GM10248 (cell line): ENCODE data around the gene HOXD10.

Experiments
- CTCF ChIA-PET: fragments of 300-600 bp; sonication (Branson Sonifier 250); formaldehyde crosslinking; extraction: SDS; loops from one replicate; lab custom pipeline; 2021; ENCODE audit warnings: antibody characterized with exemption; lab: Yijun Ruan, JAX
- POLR2A ChIA-PET: fragments of 350-650 bp; sonication (Branson Sonifier 250); formaldehyde crosslinking; extraction: SDS; loops from one replicate; lab custom pipeline; 2020; ENCODE audit warnings: antibody characterized with exemption; lab: Yijun Ruan, JAX
- DNase-seq: peaks from one replicate; pipeline ENCODE4 v3.0.0; 2012; ENCODE audit errors: extremely low spot score
- TF ChIP-seq, protein P1 (sequence below): IDR thresholded peaks from 2 replicates; pipeline ENCODE4 v1.5.1; 2012; ENCODE audit warnings: mild to moderate bottlenecking, low read depth; ENCODE audit errors: extremely low read depth, missing control alignments, control extremely low read depth

HOXD10 gene

GRCh38 chr2:176115883-176116813, at the start of gene HOXD10:
Gene HOXD10, plus strand, starts transcription at chr2:176116778. Its CDS starts 56 bp downstream, at chr2:176116834.
- DNase-seq = no peak
- ChIA-PET POLR2A (no interaction called here), CTCF (no interaction called here)
- TF ChIP-seq, protein P1, sequence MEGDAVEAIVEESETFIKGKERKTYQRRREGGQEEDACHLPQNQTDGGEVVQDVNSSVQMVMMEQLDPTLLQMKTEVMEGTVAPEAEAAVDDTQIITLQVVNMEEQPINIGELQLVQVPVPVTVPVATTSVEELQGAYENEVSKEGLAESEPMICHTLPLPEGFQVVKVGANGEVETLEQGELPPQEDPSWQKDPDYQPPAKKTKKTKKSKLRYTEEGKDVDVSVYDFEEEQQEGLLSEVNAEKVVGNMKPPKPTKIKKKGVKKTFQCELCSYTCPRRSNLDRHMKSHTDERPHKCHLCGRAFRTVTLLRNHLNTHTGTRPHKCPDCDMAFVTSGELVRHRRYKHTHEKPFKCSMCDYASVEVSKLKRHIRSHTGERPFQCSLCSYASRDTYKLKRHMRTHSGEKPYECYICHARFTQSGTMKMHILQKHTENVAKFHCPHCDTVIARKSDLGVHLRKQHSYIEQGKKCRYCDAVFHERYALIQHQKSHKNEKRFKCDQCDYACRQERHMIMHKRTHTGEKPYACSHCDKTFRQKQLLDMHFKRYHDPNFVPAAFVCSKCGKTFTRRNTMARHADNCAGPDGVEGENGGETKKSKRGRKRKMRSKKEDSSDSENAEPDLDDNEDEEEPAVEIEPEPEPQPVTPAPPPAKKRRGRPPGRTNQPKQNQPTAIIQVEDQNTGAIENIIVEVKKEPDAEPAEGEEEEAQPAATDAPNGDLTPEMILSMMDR = no peak

- TF ChIP-seq, protein P1 = no peak
- ChIA-PET CTCF (interaction anchor here (1.6 kb wide), 1 partner anchor 59 kb away, joined by 4 read pairs; no protein-coding TSS in a partner anchor), POLR2A (no interaction called here)
- peak; percentile 5 for DNase-seq
Observed at GRCh38 chr2:176067589-176068418, 48.8 kb upstream of the HOXD10 start.

GRCh38 chr2:176068419-176068832, 48.2 kb upstream of the HOXD10 start:
- DNase-seq = peak; percentile 6
- TF ChIP-seq, protein P1 = no peak
- POLR2A ChIA-PET = no interaction called here
- CTCF ChIA-PET = interaction anchor here (1.6 kb wide), 1 partner anchor 58 kb away, joined by 4 read pairs; no protein-coding TSS in a partner anchor

DNA sequence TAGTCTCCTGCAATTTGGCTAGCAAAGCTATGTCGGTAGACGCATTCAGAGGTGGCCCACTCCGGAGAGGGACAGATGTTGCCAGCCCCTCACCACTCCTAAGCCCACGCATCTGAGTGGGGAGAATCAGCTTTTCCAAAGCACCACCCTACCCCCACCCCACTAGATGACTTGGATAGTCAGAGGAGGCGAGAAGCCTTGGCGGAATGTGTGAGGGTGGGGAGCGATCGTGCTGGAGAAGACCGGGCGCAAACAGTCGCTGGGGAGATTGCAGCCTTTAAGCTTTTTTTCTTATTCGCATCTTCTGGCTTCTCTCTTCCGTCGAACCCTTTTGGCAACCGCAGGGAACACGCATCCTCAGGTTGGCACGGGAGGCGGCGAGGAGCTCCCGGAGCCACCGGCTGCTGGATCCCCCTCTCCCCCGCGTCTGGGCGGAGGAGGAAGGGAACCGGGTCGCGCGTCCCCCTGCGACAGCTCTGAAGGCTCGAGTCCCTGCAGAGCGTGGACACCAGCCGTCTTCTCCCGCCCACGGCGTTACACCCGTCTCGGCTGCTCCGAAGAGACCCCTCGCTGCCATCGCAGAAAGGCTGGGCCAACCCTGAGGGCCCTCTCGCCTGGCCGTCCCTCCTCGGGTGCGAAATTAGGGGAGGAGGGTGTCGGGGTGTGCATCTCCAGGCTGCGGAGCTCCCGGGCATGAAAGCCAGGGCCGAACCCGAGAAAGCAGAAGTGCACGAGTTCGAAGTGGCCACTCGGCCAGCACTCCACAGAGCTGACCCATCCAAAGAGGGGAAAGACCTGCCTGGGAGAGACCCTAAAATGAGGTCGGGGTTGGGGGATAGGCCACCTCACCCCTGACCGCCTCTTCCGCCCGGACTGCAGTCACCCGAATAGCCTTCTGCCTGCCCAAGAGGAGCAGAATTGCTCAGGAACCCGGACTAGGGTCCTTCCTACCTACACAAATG, 45.0 kb upstream of the HOXD10 start:
- DNase-seq = no peak
- TF ChIP-seq, protein P1 = no peak
- CTCF ChIA-PET = interaction anchor here (0.7 to 1.0 kb wide), 2 partner anchors 9 to 16 kb away, joined by 3 to 4 read pairs; no protein-coding TSS in a partner anchor
- POLR2A ChIA-PET = no interaction called here

GRCh38 chr2:176072292-176072669, 44.3 kb upstream of the HOXD10 start:
- TF ChIP-seq, protein P1 = no peak
- DNase-seq = no peak
- ChIA-PET CTCF (no interaction called here), POLR2A (no interaction called here)
